ENCODE data around the gene GSG1L.

GRCh38 chr16:27984121-27984520, 79.4 kb downstream of the GSG1L start:
- TF ChIP-seq REST (IDR thresholded peaks at IDR 0.05; ENCODE audit: low read depth) (no peak), YY1 (IDR thresholded peaks at IDR 0.05; ENCODE audit: low read depth) (no peak), ZBTB7A (IDR thresholded peaks at IDR 0.05; ENCODE audit: low read depth) (no peak), RAD21 (IDR thresholded peaks at IDR 0.05; ENCODE audit: low read depth) (no peak), MAX (IDR thresholded peaks at IDR 0.05) (no peak)
